WTC11 (cell line): Measurements from ENCODE around the gene PTPRN2. TPM values are rescaled to one million over a fixed set of nuclear protein-coding genes. Genes with fewer than 3 reads are reported as not detected.
"Not testable (repeated sequence)": the region's sequence is repeated elsewhere in the genome, so short reads cannot be mapped to it uniquely, and the experiment has no call there.

Experiments
- ATAC-seq: fragments of 200-7000 bp; cut with Tn5 transposase; 2 replicates; pipeline ENCODE4 v1.10.0; 2021; ENCODE audit warnings: mild to moderate bottlenecking, moderate library complexity
- CTCF ChIA-PET: fragments of 300-600 bp; sonication (Branson Sonifier 250); formaldehyde crosslinking; loops from one replicate; lab custom pipeline; 2021; ENCODE audit warnings: antibody characterized with exemption; lab: Charles Lee
- POLR2A ChIA-PET: fragments of 350-600 bp; sonication (Branson Sonifier 250); formaldehyde crosslinking; loops from one replicate; lab custom pipeline; 2021; ENCODE audit warnings: antibody characterized with exemption; lab: Charles Lee
- DNase-seq: peaks from one replicate; pipeline ENCODE4 v3.0.0; 2021; ENCODE audit warnings: low spot score
- H3K27ac Mint-ChIP-seq: 2 replicates; pipeline ENCODE4 v1.8.0; 2021; ENCODE audit warnings: mixed read lengths
- H3K27me3 Mint-ChIP-seq: 2 replicates; pipeline ENCODE4 v1.8.0; 2021; ENCODE audit warnings: low read depth, mild to moderate bottlenecking, moderate library complexity, mixed read lengths
- H3K36me3 Mint-ChIP-seq: 2 replicates; pipeline ENCODE4 v1.8.0; 2021; ENCODE audit warnings: mixed read lengths
- H3K4me1 Mint-ChIP-seq: 2 replicates; pipeline ENCODE4 v1.8.0; 2022; ENCODE audit warnings: mixed read lengths
- H3K4me3 Mint-ChIP-seq: 2 replicates; pipeline ENCODE4 v1.8.0; 2021; ENCODE audit warnings: mild to moderate bottlenecking, moderate library complexity, mixed read lengths
- H3K9me3 Mint-ChIP-seq: 2 replicates; pipeline ENCODE4 v1.8.0; 2021; ENCODE audit warnings: mixed read lengths
- ATF1 ChIP-seq: sonication (generic); formaldehyde crosslinking; IDR thresholded peaks from 2 replicates; pipeline ENCODE4 v1.8.1; 2023; ENCODE audit warnings: mild to moderate bottlenecking, moderate library complexity, missing genetic modification reagents
- EMX1 ChIP-seq: fragments of 250-450 bp; sonication (Bioruptor Pico); IDR thresholded peaks from 2 replicates; pipeline ENCODE4 v1.8.0; 2021; ENCODE audit warnings: mild to moderate bottlenecking
- ETV6 ChIP-seq: sonication (generic); formaldehyde crosslinking; IDR thresholded peaks from 2 replicates; pipeline ENCODE4 v1.8.1; 2022; ENCODE audit warnings: mild to moderate bottlenecking, missing genetic modification reagents
- GABPB1 ChIP-seq: sonication (generic); formaldehyde crosslinking; IDR thresholded peaks from 2 replicates; pipeline ENCODE4 v1.8.1; 2023; ENCODE audit warnings: mild to moderate bottlenecking, missing genetic modification reagents
- IRF2 ChIP-seq: sonication (generic); formaldehyde crosslinking; IDR thresholded peaks from 2 replicates; pipeline ENCODE4 v1.8.0; 2022; ENCODE audit warnings: low read depth, missing genetic modification reagents, borderline replicate concordance
- JAZF1 ChIP-seq: fragments of 250-450 bp; sonication (Bioruptor Pico); IDR thresholded peaks from 2 replicates; pipeline ENCODE4 v1.9.0; 2021; ENCODE audit warnings: moderate library complexity, mild to moderate bottlenecking, inconsistent platforms
- KAT7 ChIP-seq: sonication (generic); formaldehyde crosslinking; IDR thresholded peaks from 2 replicates; pipeline ENCODE4 v1.8.1; 2023; ENCODE audit warnings: missing genetic modification reagents, mild to moderate bottlenecking, borderline replicate concordance
- NFE2L1 ChIP-seq: sonication (generic); formaldehyde crosslinking; IDR thresholded peaks from 2 replicates; pipeline ENCODE4 v1.8.1; 2023; ENCODE audit warnings: missing genetic modification reagents
- NR1H2 ChIP-seq: sonication (generic); formaldehyde crosslinking; IDR thresholded peaks from 2 replicates; pipeline ENCODE4 v1.9.0; 2021; ENCODE audit warnings: mild to moderate bottlenecking, moderate library complexity, missing genetic modification reagents
- PREB ChIP-seq: sonication (generic); formaldehyde crosslinking; IDR thresholded peaks from 2 replicates; pipeline ENCODE4 v1.8.1; 2022; ENCODE audit warnings: mild to moderate bottlenecking, missing genetic modification reagents, moderate library complexity, borderline replicate concordance
- ZMAT4 ChIP-seq: fragments of 250-450 bp; sonication (Bioruptor Pico); IDR thresholded peaks from 2 replicates; pipeline ENCODE4 v1.9.0; 2021; ENCODE audit warnings: mild to moderate bottlenecking
- ZNF121 ChIP-seq: sonication (generic); formaldehyde crosslinking; IDR thresholded peaks from 2 replicates; pipeline ENCODE4 v1.8.0; 2023; ENCODE audit warnings: missing genetic modification reagents
- ZNF232 ChIP-seq: sonication (generic); formaldehyde crosslinking; IDR thresholded peaks from 2 replicates; pipeline ENCODE4 v1.8.0; 2022; ENCODE audit warnings: mild to moderate bottlenecking, missing genetic modification reagents
- ZNF532 ChIP-seq: fragments of 250-450 bp; sonication (Bioruptor Pico); IDR thresholded peaks from 2 replicates; pipeline ENCODE4 v1.9.0; 2021; ENCODE audit warnings: mild to moderate bottlenecking, borderline replicate concordance
- total RNA-seq: library from RNA; stranded (reverse); gene quantifications from 3 replicates; pipeline ENCODE4 v1.2.3, GENCODE V29; 2021
- TF ChIP-seq, protein P1 (sequence below): fragments of 250-450 bp; sonication (Bioruptor Pico); IDR thresholded peaks from 2 replicates; pipeline ENCODE4 v1.9.0; 2021; ENCODE audit warnings: mild to moderate bottlenecking
- TF ChIP-seq, protein P2 (sequence below): fragments of 250-450 bp; sonication (Bioruptor Pico); IDR thresholded peaks from 2 replicates; pipeline ENCODE4 v1.8.0; 2021; ENCODE audit warnings: mild to moderate bottlenecking
- TF ChIP-seq, protein P3 (sequence below): sonication (generic); formaldehyde crosslinking; conservative IDR thresholded peaks from 2 replicates; pipeline ENCODE4 v1.8.1; 2022; ENCODE audit warnings: mild to moderate bottlenecking, missing genetic modification reagents

PTPRN2 gene
- total RNA-seq, 1 experiment from 2014 or later, result 4.7 TPM

GRCh38 chr7:157562522-157563398 is 1024.9 kb downstream of the PTPRN2 start:
- POLR2A ChIA-PET, ATAC-seq, H3K27ac Mint-ChIP-seq, H3K36me3 Mint-ChIP-seq, H3K27me3 Mint-ChIP-seq, H3K4me3 Mint-ChIP-seq, CTCF ChIA-PET, H3K4me1 Mint-ChIP-seq, H3K9me3 Mint-ChIP-seq, DNase-seq: not testable (repeated sequence)

GRCh38 chr7:157561816-157562410 is 1025.7 kb downstream of the PTPRN2 start:
- CTCF ChIA-PET, result no interaction called here
- Mint-ChIP-seq H3K9me3 (0 out of 2 replicates have a peak, but pooled peaks cover 4% of the 10 kb centered on the region), H3K4me3 (no peak overlapping the region), H3K4me1 (no peaks in the 10 kb centered on the region), H3K27ac (no peak overlapping the region), H3K27me3 (no peaks in the 10 kb centered on the region; the same call in 1 of the 2 replicates), H3K36me3 (no peaks in the 10 kb centered on the region; the same call in 1 of the 2 replicates)
- DNase-seq (no peak), ATAC-seq (no peak)
- TF ChIP-seq EMX1 (CRISPR knock-in tag) (no peak), NR1H2 (CRISPR knock-in tag) (no peak), NFE2L1 (CRISPR knock-in tag) (no peak), JAZF1 (no peak), PREB (no peak), ETV6 (CRISPR knock-in tag) (no peak), ATF1 (no peak), ZNF121 (CRISPR knock-in tag) (no peak), IRF2 (CRISPR knock-in tag) (no peak), ZNF232 (CRISPR knock-in tag) (no peak), GABPB1 (CRISPR knock-in tag) (no peak), ZNF532 (CRISPR knock-in tag) (no peak), KAT7 (CRISPR knock-in tag) (no peak), ZMAT4 (no peak)
- TF ChIP-seq, protein P1, sequence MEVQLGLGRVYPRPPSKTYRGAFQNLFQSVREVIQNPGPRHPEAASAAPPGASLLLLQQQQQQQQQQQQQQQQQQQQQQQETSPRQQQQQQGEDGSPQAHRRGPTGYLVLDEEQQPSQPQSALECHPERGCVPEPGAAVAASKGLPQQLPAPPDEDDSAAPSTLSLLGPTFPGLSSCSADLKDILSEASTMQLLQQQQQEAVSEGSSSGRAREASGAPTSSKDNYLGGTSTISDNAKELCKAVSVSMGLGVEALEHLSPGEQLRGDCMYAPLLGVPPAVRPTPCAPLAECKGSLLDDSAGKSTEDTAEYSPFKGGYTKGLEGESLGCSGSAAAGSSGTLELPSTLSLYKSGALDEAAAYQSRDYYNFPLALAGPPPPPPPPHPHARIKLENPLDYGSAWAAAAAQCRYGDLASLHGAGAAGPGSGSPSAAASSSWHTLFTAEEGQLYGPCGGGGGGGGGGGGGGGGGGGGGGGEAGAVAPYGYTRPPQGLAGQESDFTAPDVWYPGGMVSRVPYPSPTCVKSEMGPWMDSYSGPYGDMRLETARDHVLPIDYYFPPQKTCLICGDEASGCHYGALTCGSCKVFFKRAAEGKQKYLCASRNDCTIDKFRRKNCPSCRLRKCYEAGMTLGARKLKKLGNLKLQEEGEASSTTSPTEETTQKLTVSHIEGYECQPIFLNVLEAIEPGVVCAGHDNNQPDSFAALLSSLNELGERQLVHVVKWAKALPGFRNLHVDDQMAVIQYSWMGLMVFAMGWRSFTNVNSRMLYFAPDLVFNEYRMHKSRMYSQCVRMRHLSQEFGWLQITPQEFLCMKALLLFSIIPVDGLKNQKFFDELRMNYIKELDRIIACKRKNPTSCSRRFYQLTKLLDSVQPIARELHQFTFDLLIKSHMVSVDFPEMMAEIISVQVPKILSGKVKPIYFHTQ (CRISPR knock-in tag), result no peak
- TF ChIP-seq, protein P2, sequence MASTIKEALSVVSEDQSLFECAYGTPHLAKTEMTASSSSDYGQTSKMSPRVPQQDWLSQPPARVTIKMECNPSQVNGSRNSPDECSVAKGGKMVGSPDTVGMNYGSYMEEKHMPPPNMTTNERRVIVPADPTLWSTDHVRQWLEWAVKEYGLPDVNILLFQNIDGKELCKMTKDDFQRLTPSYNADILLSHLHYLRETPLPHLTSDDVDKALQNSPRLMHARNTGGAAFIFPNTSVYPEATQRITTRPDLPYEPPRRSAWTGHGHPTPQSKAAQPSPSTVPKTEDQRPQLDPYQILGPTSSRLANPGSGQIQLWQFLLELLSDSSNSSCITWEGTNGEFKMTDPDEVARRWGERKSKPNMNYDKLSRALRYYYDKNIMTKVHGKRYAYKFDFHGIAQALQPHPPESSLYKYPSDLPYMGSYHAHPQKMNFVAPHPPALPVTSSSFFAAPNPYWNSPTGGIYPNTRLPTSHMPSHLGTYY (CRISPR knock-in tag), result no peak
- TF ChIP-seq, protein P3, sequence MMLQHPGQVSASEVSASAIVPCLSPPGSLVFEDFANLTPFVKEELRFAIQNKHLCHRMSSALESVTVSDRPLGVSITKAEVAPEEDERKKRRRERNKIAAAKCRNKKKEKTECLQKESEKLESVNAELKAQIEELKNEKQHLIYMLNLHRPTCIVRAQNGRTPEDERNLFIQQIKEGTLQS (CRISPR knock-in tag), result no peak
- POLR2A ChIA-PET, result no interaction called here
